Measurements from ENCODE around the gene PLEKHB1.

DNA sequence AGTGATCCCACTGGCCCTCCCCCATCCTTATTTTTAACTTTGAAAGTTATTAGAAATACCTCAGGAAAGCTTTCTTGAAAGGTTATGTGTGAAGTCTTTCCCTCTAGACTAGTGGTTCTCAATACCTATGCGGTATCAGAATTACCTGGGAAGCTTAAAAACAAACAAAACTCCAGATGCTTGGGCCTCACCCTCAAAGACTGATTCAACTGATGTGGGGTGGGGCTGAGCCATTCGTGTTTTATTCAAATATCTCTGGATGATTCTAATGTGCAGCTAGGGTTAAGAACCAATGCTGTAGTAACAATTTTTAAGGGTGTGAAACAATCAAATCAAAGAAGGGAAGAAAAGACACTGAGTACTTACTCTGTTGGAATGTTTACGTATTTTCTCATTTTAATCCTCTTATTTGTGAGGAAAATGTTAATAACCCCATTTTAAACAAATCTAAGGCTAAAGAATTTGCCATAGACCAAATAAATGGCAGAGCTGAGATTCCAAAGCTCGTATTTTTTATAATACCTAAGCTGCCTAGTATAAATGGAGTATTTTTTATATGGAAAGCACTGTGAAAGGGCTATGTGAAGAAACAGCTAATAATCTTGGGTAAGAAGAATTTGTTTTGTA lies 47.6 kb downstream of the PLEKHB1 start:
- TF ChIP-seq, protein P1, sequence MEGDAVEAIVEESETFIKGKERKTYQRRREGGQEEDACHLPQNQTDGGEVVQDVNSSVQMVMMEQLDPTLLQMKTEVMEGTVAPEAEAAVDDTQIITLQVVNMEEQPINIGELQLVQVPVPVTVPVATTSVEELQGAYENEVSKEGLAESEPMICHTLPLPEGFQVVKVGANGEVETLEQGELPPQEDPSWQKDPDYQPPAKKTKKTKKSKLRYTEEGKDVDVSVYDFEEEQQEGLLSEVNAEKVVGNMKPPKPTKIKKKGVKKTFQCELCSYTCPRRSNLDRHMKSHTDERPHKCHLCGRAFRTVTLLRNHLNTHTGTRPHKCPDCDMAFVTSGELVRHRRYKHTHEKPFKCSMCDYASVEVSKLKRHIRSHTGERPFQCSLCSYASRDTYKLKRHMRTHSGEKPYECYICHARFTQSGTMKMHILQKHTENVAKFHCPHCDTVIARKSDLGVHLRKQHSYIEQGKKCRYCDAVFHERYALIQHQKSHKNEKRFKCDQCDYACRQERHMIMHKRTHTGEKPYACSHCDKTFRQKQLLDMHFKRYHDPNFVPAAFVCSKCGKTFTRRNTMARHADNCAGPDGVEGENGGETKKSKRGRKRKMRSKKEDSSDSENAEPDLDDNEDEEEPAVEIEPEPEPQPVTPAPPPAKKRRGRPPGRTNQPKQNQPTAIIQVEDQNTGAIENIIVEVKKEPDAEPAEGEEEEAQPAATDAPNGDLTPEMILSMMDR (conservative IDR thresholded peaks at IDR 0.05 in 1 of 2, IDR thresholded peaks at IDR 0.05 in 1 of 2; ENCODE audit: extremely low read depth in 1 of 2, insufficient read depth in 1 of 2, low read depth in 1 of 2, low read length in 2 of 2) = no peak
- TF ChIP-seq EZH2 (IDR thresholded peaks at IDR 0.05; ENCODE audit: borderline replicate concordance, low read length) = no peak
